ENCODE measurements around the gene SPOCD1.
A peak's percentile ranks its signal among the peaks of the same experiment; 100 is the strongest.

The SPOCD1 gene

GRCh38 chr1:31856140-31856539 lies 40.3 kb upstream of the SPOCD1 start:
- TF ChIP-seq, protein P1, sequence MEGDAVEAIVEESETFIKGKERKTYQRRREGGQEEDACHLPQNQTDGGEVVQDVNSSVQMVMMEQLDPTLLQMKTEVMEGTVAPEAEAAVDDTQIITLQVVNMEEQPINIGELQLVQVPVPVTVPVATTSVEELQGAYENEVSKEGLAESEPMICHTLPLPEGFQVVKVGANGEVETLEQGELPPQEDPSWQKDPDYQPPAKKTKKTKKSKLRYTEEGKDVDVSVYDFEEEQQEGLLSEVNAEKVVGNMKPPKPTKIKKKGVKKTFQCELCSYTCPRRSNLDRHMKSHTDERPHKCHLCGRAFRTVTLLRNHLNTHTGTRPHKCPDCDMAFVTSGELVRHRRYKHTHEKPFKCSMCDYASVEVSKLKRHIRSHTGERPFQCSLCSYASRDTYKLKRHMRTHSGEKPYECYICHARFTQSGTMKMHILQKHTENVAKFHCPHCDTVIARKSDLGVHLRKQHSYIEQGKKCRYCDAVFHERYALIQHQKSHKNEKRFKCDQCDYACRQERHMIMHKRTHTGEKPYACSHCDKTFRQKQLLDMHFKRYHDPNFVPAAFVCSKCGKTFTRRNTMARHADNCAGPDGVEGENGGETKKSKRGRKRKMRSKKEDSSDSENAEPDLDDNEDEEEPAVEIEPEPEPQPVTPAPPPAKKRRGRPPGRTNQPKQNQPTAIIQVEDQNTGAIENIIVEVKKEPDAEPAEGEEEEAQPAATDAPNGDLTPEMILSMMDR (IDR thresholded peaks at IDR 0.05; ENCODE audit: low read length, missing control alignments): no peak
- no peak overlapping the region for H3K4me3 ChIP-seq (replicated peaks; ENCODE audit: low read depth, low read length)
- DNase-seq (ENCODE audit: low read depth): no peak

GRCh38 chr1:31855038-31855845 lies 39.4 kb upstream of the SPOCD1 start:
- TF ChIP-seq, protein P1 (IDR thresholded peaks at IDR 0.05; ENCODE audit: low read length, missing control alignments): no peak
- H3K4me3 ChIP-seq (replicated peaks; ENCODE audit: low read depth, low read length): no peak overlapping the region
- peak; percentile 58 for DNase-seq (ENCODE audit: low read depth)

DNA sequence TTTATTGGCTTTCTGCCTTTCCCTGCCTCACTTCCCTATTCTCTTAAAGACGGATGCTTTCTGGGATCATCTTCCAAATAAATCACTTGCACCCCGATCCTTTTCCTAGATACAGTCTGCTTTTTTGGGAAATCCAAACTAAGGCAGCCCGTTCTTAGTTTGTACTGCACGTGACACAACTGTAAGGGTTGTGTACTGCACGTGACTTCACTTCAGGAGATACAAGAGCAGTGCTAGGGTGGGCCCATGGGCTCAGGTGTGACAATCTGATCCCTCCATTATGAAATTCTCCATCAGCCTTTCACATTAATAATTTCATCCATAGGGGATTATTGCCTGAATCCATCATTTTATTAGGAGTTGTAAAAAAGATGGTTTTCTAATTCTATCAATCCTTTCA lies 33.8 kb upstream of the SPOCD1 start:
- TF ChIP-seq, protein P1 (IDR thresholded peaks at IDR 0.05; ENCODE audit: low read length, missing control alignments): no peak
- H3K4me3 ChIP-seq (replicated peaks; ENCODE audit: low read depth, low read length): no peak overlapping the region
- DNase-seq (ENCODE audit: low read depth): no peak

DNA sequence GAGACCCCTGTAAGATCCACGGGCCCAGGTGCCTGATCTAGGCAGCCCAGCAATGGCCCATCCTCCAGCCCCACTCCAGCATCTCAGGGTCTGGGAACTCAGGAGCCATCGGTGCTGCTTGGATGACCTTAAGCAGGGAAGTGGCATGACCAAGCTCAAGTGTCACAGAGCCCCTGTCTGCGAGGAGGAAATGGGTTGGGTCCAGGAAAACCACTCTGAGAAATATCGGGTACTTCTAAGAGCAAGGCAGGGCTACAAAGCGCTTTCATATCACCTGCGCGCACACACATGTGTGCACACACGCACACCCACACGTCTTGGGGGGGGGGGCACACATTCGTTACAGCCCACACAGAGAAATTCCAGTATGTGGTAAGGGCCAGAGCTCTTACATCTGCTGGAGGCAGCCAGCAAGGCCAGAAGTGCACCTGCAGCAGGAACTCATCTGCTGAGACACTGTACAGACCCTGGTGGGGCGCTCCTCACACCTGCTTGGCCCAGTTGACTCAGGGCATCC lies 32.6 kb upstream of the SPOCD1 start:
- DNase-seq (ENCODE audit: low read depth): no peak
- H3K4me3 ChIP-seq (replicated peaks; ENCODE audit: low read depth, low read length): no peak overlapping the region
- TF ChIP-seq, protein P1 (IDR thresholded peaks at IDR 0.05; ENCODE audit: low read length, missing control alignments): no peak

DNA sequence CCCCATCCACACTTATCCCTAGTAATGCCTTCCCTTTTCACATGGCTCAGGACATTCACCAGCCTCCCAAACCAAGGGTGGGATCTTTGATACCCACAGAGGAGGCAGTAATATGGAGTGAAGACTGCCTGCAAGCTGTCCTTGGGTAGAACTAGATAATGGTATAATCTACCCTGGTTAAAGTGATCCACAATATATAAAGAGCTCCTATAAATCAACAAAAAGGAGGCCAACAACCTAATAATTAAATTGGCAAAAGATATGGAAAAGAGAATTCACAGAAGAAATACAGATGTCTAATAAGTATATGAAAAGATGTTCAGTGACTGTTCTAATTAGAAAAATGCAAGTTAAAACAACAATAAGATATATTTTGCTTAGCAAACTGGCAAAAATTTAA lies 30.7 kb upstream of the SPOCD1 start:
- no peak for DNase-seq (ENCODE audit: low read depth)
- TF ChIP-seq, protein P1 (IDR thresholded peaks at IDR 0.05; ENCODE audit: low read length, missing control alignments): no peak
- H3K4me3 ChIP-seq (replicated peaks; ENCODE audit: low read depth, low read length): no peak overlapping the region

DNA sequence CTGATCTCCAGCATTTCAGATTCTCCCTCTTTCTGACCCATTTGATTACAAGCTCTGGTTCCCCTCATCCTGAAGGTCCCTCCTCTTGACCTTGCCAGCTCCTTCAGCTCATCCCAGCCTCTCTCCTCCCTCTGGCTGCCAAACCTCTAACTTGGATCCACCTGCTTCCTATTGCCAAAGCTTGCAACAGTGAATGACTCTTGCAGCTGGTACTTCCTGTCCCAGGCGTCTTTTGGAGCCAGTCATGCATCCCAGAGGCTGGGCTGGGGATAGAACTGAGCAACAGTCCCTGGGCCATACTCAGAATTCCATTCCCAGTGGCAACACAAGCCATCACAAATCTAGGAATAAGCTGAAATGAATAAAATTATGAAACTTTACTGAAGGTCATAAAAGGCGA lies 27.7 kb upstream of the SPOCD1 start:
- peak; percentile 69 for DNase-seq (ENCODE audit: low read depth)
- TF ChIP-seq, protein P1 (IDR thresholded peaks at IDR 0.05; ENCODE audit: low read length, missing control alignments): no peak
- no peak overlapping the region for H3K4me3 ChIP-seq (replicated peaks; ENCODE audit: low read depth, low read length)
